Retinal pigment epithelial cell (primary cell): Measurements from ENCODE around the gene ALG6.
"Not testable (repeated sequence)": the region's sequence is repeated elsewhere in the genome, so short reads cannot be mapped to it uniquely, and the experiment has no call there.

Experiments used
- DNase-seq: peaks from one replicate; pipeline ENCODE4 v3.0.0-alpha.2; 2010; ENCODE audit warnings: low read depth
- H3K4me3 ChIP-seq: 2 replicates; pipeline ENCODE4 v1.5.1; 2011; ENCODE audit warnings: mild to moderate bottlenecking, low read length, control low read depth, moderate library complexity
- CTCF ChIP-seq: conservative IDR thresholded peaks from 2 replicates; pipeline ENCODE4 v1.5.1; 2011; ENCODE audit warnings: low read depth, low read length, control low read depth, inconsistent platforms

The ALG6 gene

GRCh38 chr1:63463248-63463647 is 95.8 kb downstream of the ALG6 start:
- no peak overlapping the region for H3K4me3 ChIP-seq
- TF ChIP-seq CTCF: no peak
- no peak for DNase-seq

GRCh38 chr1:63466181-63466580 is 98.8 kb downstream of the ALG6 start:
- TF ChIP-seq CTCF: no peak
- no peak overlapping the region for H3K4me3 ChIP-seq
- no peak for DNase-seq

- no peak overlapping the region for H3K4me3 ChIP-seq
- no peak for DNase-seq
- TF ChIP-seq CTCF: no peak
Measured at GRCh38 chr1:63466759-63467158, 99.3 kb downstream of the ALG6 start.

- DNase-seq, H3K4me3 ChIP-seq: not testable (repeated sequence)
Measured at GRCh38 chr1:63468683-63469082, 101.3 kb downstream of the ALG6 start.

GRCh38 chr1:63475761-63476160 is 108.3 kb downstream of the ALG6 start:
- TF ChIP-seq CTCF: no peak
- H3K4me3 ChIP-seq: no peak overlapping the region
- DNase-seq: no peak

- H3K4me3 ChIP-seq: no peak overlapping the region
- TF ChIP-seq CTCF: no peak
- DNase-seq: no peak
Measured at GRCh38 chr1:63480057-63480456, 112.6 kb downstream of the ALG6 start.

GRCh38 chr1:63486629-63487028 is 119.2 kb downstream of the ALG6 start:
- TF ChIP-seq CTCF: no peak
- no peak for DNase-seq

More at GRCh38 chr1:63486629-63487028, 119.2 kb downstream of the ALG6 start:
- H3K4me3 ChIP-seq: no peak overlapping the region
